ENCODE results near the gene SIX5.

DNA sequence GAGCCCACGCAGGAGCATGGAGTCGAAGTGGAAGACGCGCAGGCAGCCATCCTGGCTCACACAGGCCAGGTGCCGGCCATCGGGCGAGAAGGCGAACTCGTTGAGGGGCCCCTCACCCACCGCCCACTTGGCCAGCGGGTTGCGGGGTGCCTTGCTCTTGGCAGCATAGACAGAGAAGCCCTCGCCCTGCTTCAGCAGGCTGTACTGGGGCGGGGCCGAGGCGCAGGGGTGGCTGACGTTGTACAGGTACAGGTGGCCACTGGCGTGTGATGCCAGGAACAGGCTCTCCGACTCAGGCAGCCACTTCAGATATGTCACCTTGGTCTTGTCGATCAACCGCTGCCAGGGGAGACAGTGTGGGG is 17.5 kb upstream of the SIX5 start:
- no peak for TF ChIP-seq POLR2A (IDR thresholded peaks at IDR 0.05; ENCODE audit: low read length)
- TF ChIP-seq GATA1 (IDR thresholded peaks at IDR 0.05; ENCODE audit: low read depth, low read length), result no peak

Data from erythroblast (primary cell).